ENCODE measurements around the gene FRAS1. TPM values are rescaled to one million over a fixed set of nuclear protein-coding genes. Genes with fewer than 3 reads are reported as not detected.

Gene FRAS1
- total RNA-seq, 1 donor from 2014 or later, result 20.2 TPM

GRCh38 chr4:78129383-78130108, 72.4 kb downstream of the FRAS1 start:
- no peak for TF ChIP-seq CTCF (IDR thresholded peaks at IDR 0.05)
- H3K4me1 ChIP-seq, result no peaks in the 10 kb centered on the region
- H3K9me3 ChIP-seq, result no peaks in the 10 kb centered on the region
- no peak overlapping the region for H3K27ac ChIP-seq
- H3K27me3 ChIP-seq, result no peaks in the 10 kb centered on the region
- H3K4me3 ChIP-seq, result no peak overlapping the region
- no peaks in the 10 kb centered on the region for H3K36me3 ChIP-seq
- intact Hi-C loops (cut with DNase I), result no loop called here
- DNase-seq, result no peak
- ATAC-seq, result no peak

GRCh38 chr4:78131403-78131802, 74.3 kb downstream of the FRAS1 start:
- Histone ChIP-seq H3K9me3 (no peaks in the 10 kb centered on the region), H3K4me3 (no peak overlapping the region), H3K27ac (no peak overlapping the region), H3K36me3 (no peaks in the 10 kb centered on the region), H3K27me3 (no peaks in the 10 kb centered on the region), H3K4me1 (no peaks in the 10 kb centered on the region)
- intact Hi-C loops (cut with DNase I), result no loop called here
- no peak for DNase-seq
- no peak for ATAC-seq
- TF ChIP-seq CTCF (IDR thresholded peaks at IDR 0.05), result no peak

DNA sequence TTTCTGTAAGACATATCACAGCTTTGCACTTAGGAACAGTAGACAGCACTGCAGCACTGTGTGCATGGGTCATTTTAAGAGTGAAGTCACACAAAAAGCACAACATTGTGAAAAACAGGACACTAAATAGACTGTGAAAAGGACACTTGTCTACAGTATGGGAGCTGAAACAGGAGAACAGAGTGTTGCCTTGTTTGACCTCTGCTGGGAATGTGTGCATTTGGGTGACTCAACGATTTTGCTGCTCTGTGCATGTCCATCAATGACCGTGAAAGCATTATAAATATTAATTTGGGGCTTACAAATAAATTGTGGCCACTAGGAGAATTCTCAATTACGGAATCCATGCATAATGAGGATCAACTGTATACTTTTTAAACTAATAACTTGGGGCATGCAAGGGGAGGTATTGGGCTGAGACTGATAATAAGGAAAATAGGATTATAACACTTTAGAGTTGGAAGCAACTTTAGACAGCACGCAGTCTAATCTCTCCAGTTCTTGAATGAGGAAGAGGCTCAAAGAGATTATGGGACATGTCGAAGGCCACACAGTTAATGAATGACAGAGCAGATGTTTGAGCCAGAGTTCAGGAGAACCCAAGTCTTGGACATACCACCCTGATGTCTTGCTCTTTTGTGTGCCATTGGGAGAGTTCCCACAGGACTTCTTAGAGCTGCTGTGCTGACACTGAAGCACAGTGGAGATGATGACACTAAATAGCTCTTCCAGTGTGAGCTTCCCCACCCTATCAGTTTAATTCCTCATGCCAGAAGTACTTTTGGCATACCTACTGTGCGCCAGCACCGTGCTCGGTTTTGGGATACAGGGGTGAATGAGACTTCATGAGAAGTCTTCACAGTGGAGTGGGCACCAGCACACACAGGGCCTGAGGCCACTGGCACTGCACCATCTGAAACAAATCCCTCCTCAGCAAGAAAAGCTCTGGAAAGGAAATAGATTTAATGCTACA, 79.3 kb downstream of the FRAS1 start:
- ATAC-seq, result no peak
- Histone ChIP-seq H3K36me3 (no peaks in the 10 kb centered on the region), H3K4me3 (no peak overlapping the region)

DNA sequence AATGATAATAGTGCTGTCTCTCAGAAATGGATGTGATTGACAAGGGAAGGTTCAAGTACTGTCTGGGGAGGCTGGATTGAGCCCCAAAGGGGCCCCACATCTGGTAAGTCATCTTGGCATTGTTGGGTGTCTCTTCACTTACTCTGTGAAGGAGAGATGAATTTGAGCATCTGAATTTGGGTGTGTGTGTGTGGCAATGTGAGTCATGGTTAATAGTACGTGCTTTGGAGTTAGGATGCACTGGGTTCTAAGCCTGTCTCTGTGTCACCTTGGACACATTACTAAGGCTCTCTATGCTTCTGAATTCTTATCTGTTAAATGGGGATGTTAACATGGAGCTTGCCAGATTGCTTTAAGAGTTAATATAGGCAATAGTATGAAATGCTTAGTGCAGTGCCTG, 80.4 kb downstream of the FRAS1 start:
- H3K36me3 ChIP-seq, result no peaks in the 10 kb centered on the region
- DNase-seq (no peak), ATAC-seq (no peak)
- H3K27ac ChIP-seq, result no peak overlapping the region
- intact Hi-C loops (cut with DNase I), result no loop called here
- TF ChIP-seq CTCF (IDR thresholded peaks at IDR 0.05), result no peak
- no peaks in the 10 kb centered on the region for H3K4me1 ChIP-seq
- no peaks in the 10 kb centered on the region for H3K27me3 ChIP-seq
- no peak overlapping the region for H3K4me3 ChIP-seq
- no peaks in the 10 kb centered on the region for H3K9me3 ChIP-seq

More for the DNA sequence above, 79.3 kb downstream of the FRAS1 start:
- intact Hi-C loops (cut with DNase I), result no loop called here
- no peaks in the 10 kb centered on the region for H3K9me3 ChIP-seq
- no peak for TF ChIP-seq CTCF (IDR thresholded peaks at IDR 0.05)
- no peaks in the 10 kb centered on the region for H3K4me1 ChIP-seq
- no peak overlapping the region for H3K27ac ChIP-seq
- no peak for DNase-seq
- no peaks in the 10 kb centered on the region for H3K27me3 ChIP-seq

DNA sequence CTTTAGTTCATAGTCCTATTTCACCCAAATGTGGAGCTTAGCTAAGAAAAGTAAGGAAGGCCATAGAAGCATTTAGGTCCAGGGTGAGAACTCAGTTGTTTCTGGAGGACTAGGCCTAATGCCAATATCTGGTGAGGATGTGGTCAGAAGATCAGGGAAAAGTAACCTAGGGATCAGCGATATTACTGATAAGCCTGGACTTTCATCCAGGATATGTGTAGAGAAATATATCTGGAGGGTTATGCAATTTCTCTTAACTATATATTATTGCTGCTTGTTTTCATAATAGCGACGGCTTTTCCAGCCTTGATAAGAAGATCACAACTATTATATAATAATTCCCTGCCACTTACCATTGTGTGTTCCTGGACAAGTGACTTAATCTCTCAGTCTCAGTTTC, 81.1 kb downstream of the FRAS1 start:
- H3K27ac ChIP-seq, result no peak overlapping the region
- H3K4me3 ChIP-seq, result no peak overlapping the region
- H3K4me1 ChIP-seq, result no peaks in the 10 kb centered on the region
- H3K36me3 ChIP-seq, result no peaks in the 10 kb centered on the region
- TF ChIP-seq CTCF (IDR thresholded peaks at IDR 0.05), result no peak
- ATAC-seq (no peak), DNase-seq (no peak)
- no peaks in the 10 kb centered on the region for H3K27me3 ChIP-seq
- intact Hi-C loops (cut with DNase I), result no loop called here
- H3K9me3 ChIP-seq, result no peaks in the 10 kb centered on the region

All from upper lobe of right lung (tissue), 1 donor.